ENCODE data around the gene DIDO1.

Gene DIDO1

GRCh38 chr20:62835931-62836861 is 90.1 kb downstream of the DIDO1 start:
- DNase-seq (ENCODE audit: low read depth): no peak

- no peak for DNase-seq (ENCODE audit: low read depth)
Measured at GRCh38 chr20:62834967-62835730, 91.2 kb downstream of the DIDO1 start.

- no peak for DNase-seq (ENCODE audit: low read depth)
Measured at GRCh38 chr20:62832951-62833391, 93.3 kb downstream of the DIDO1 start.

- DNase-seq (ENCODE audit: low read depth): no peak
Measured at GRCh38 chr20:62832212-62832922, 93.9 kb downstream of the DIDO1 start.

GRCh38 chr20:62831854-62832211 is 94.5 kb downstream of the DIDO1 start:
- no peak for DNase-seq (ENCODE audit: low read depth)

- DNase-seq (ENCODE audit: low read depth): no peak
Measured at GRCh38 chr20:62831361-62831788, 94.9 kb downstream of the DIDO1 start.

GRCh38 chr20:62830821-62831220 is 95.5 kb downstream of the DIDO1 start:
- no peak for DNase-seq (ENCODE audit: low read depth)

GRCh38 chr20:62830251-62830650 is 96.1 kb downstream of the DIDO1 start:
- DNase-seq (ENCODE audit: low read depth): no peak

GRCh38 chr20:62829231-62830230 is 96.8 kb downstream of the DIDO1 start:
- DNase-seq (ENCODE audit: low read depth): no peak

- no peak for DNase-seq (ENCODE audit: low read depth)
Measured at GRCh38 chr20:62828511-62829230, 97.6 kb downstream of the DIDO1 start.

- no peak for DNase-seq (ENCODE audit: low read depth)
Measured at GRCh38 chr20:62828051-62828450, 98.3 kb downstream of the DIDO1 start.
